Sigmoid colon (tissue), 4 donors: ENCODE results near the gene MTUS2.

ENCODE experiments used
- CTCF ChIP-seq, 4 experiments: fragments of 450-650 bp in 3 of 4; fragments of 200-600 bp in 1 of 4; IDR thresholded peaks; one replicate each; pipeline ENCODE4 v1.5.1; 2016 to 2019; ENCODE audit warnings: antibody characterized with exemption in 4 of 4, mild to moderate bottlenecking in 3 of 4, moderate library complexity in 2 of 4
- EP300 ChIP-seq, 4 donors: sonication (generic); formaldehyde crosslinking; IDR thresholded peaks; one replicate each; pipeline ENCODE4 v1.6.1; 2017; ENCODE audit warnings: antibody characterized with exemption in 4 of 4

GRCh38 chr13:28958018-28958417 lies 137.9 kb downstream of the MTUS2 start:
- TF ChIP-seq EP300 (IDR thresholded peaks at IDR 0.05) (no peak), CTCF (IDR thresholded peaks at IDR 0.05) (no peak)
